GM12892 (cell line): Measurements from ENCODE around the gene TRIM9.

Experiments
- POLR2A ChIP-seq: IDR thresholded peaks from 2 replicates; pipeline ENCODE4 v1.6.1; 2011; ENCODE audit warnings: low read depth, low read length, control low read depth
- POLR2AphosphoS5 ChIP-seq: IDR thresholded peaks from 2 replicates; pipeline ENCODE4 v1.6.1; 2011; ENCODE audit warnings: low read depth, low read length, control low read depth

DNA sequence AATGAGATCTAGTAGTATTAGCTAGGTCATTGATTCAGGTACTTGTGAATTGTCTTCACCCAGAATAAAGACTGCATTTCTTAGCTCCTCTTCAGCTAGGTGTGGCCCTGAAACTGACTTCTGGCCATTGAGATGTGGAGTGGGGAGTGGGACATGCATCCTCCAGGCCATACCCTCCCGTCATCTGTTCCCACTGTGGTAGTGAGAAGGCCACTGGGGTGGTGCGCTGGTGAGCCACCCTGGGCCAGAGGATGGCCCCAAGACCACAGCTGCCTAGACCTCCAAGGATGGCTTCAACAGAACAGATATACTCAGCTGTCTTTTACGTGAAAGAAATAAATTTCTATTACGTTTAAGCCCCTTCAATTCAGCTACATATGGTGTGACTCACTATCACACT, 36.5 kb downstream of the TRIM9 start:
- TF ChIP-seq POLR2AphosphoS5 (no peak), POLR2A (no peak)
